HG02852 (cell line): ENCODE data around the gene BAG1.
A peak's percentile ranks its signal among the peaks of the same experiment; 100 is the strongest.

ENCODE experiments used
- ATAC-seq: cut with Tn5 transposase; IDR thresholded peaks from one replicate; pipeline ENCODE4 v1.9.1; 2021; ENCODE audit warnings: mild to moderate bottlenecking, moderate library complexity; ENCODE audit not compliant: unreplicated experiment

The BAG1 gene

DNA sequence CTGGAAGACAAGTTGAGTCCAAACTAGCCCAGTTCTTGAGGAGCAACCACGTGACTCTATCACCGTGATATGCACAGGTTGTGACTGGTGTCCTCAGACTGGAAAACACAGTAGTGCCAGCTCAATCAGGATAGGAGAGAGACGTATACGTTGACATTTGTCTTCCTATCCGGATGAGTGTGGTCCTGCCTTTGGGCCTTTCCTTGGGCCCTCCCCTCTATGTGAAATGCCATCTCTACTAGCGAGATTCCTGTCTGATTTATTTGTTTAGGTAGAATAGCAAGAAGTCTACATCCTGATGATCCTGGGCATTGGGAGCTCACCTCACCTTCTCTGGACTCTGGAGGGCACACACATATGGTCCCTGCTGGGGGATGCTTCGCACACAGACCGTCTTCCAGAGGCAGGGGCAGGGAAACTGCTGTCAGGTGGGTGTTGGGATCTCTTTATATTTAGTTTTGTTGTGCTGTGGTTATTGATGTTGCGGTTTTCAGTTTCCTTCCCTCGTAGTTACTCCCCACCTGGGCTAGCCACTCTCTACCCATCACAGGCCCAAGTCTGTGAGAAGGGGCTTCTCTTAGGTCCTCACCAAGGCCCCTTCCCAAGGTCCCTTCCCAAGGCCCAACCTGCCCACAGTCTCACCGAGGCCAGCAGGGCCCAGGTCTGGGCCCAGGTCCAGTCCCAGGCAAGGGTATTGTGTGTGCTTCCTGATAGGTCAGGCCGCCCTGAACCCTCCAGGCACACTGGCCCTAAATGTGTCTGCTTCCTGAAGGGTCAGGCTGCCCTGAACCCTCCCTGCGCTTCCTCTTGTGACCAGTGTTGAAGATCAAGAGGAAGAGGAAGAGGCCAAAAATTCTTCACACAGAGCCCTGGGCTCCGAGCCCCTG, 43.6 kb downstream of the BAG1 start:
- ATAC-seq = no peak

DNA sequence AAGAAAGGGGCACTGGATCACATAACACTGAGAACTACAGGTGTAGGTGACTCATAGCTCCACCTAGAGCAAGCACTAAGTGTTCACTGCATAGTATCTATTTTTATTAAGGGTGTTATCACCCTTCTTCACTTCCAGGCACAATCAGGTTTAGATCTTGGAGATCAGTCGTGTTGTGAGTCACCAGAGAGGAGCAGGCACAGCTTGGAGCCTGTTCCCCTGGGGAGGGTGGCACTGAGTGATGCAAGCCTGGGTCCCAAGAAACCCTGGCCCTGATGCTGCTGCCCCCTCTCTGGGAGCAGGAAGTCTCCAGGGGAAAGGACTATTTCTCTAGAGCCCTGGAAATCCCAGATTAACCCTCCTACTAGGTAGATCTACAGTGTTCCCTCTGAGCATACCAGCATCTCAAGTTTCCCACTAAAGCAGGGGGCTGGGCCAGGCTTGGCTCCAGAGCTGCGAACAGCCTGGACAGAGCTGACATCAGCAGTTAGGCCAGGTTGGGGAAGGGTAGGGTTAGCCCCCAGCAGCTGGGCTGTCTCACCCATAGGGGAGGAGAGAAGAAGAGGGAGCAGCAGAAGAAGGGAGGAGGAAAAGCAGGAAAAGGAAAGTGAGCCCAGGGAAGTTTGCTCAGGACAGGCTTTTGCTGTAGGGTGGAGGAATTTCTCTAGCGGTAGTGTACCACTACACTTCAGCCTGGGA, 52.7 kb downstream of the BAG1 start:
- no peak for ATAC-seq

DNA sequence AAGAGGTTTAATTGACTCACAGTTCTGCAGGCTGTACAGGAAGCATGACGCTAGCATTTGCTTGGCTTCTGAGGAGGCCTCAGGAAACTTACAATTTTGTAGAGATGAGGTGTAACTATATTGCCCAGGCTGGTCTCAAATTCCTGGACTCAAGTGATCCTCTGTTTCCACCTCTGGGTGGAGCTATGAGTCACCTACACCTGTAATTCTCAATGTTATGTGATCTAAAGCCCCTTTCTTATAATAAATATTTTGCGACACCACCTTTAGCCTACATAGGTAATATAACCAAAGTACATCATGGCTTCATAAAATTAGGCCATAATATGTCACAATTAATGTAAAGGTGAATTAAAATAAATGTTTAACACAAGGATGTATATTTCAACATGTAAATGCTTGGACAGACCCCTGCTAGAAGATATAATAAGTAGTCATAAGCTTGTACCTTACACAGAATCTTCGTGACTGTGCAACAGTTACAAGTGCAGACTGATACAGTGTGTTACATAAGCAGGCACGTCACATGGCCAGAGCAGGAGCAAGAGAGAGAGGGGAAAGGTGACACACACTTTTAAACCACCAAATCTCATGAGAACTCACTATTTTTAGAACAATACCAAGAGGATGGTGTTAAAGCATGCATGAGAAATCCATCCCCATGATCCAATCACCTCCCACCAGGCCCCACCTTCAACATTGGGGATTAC, 54.3 kb downstream of the BAG1 start:
- ATAC-seq = no peak

DNA sequence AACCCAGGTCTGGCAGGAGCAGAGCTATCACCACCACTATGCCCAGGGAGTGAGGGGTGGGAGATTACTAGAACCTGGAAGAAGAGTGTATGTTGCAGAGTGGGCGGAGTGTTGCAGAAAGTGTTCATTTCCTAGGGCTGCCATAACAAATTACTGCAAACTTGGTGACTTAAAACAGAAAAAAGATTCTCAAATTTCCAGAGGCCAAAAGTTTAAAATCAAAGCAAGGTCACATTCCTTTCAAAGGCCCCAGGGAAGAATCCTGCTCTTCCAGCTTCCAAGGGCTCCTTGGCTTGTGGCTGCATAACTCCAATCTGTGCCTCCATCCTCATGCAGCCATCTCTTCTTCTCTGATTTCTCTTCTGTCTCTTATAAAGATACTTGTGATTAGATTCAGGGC, 55.1 kb downstream of the BAG1 start:
- no peak for ATAC-seq

DNA sequence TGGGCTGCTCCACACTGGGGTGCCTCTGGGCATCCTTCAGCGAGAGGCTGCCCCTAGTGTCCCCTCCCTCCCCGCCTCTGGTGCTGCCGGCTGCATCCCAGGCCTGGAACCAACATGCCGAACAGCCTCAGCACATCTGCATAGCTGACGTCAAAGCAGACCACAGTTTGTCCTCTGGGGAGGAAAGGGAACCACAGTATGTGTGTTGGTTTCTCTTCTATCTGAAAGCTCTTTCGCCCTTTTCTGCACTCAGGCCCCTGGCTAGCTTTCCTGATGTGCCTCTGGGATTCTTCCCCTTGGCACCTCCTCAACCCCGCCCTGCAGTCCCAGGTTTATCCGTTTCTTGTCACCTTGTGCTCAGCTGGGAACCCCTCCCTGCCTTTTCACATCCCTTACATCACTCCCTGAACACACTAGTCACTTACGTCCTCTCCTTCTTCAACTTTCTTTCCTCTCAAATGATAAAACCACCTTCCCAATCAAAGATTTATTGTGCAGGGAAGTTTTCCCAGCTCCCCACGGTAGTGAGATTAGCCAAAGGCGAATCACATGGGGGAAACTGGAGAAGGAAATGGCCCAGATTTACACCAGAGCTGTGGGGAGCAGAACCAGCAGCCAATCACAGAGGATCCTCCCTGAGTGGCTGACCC, 61.8 kb downstream of the BAG1 start:
- peak; percentile 99 for ATAC-seq
